ENCODE measurements around the gene UGT1A8.
"Not testable (repeated sequence)": the region's sequence is repeated elsewhere in the genome, so short reads cannot be mapped to it uniquely, and the experiment has no call there.

The UGT1A8 gene
- 0 reads per million in 3 donors for total RNA-seq

GRCh38 chr2:233617476-233617875 is at the start of gene UGT1A8:
TSS of gene UGT1A8 (plus strand) at chr2:233617633. CDS start at chr2:233617708, 75 bp downstream.
- not testable (repeated sequence) for DNase-seq; H3K4me3 ChIP-seq (ENCODE audit: insufficient read depth, low read depth, low read length, poor library complexity, severe bottlenecking); H3K36me3 ChIP-seq (ENCODE audit: control insufficient read depth, insufficient read depth, low read length); H3K9me3 ChIP-seq (ENCODE audit: control insufficient read depth, low read length); H3K4me1 ChIP-seq (ENCODE audit: control insufficient read depth, insufficient read depth, low read length, poor library complexity, severe bottlenecking); H3K27ac ChIP-seq (ENCODE audit: insufficient read depth, low read length, poor library complexity, severe bottlenecking); H3K27me3 ChIP-seq (replicated peaks; ENCODE audit: control insufficient read depth, insufficient read depth, low read length, poor library complexity, severe bottlenecking)

GRCh38 chr2:233571001-233571400 is 46.4 kb upstream of the UGT1A8 start:
- no peaks in the 10 kb centered on the region for H3K27me3 ChIP-seq (replicated peaks; ENCODE audit: control insufficient read depth, insufficient read depth, low read length, poor library complexity, severe bottlenecking)
- no peaks in the 10 kb centered on the region for H3K36me3 ChIP-seq (ENCODE audit: control insufficient read depth, insufficient read depth, low read length)
- no peaks in the 10 kb centered on the region for H3K4me1 ChIP-seq (ENCODE audit: control insufficient read depth, insufficient read depth, low read length, poor library complexity, severe bottlenecking)
- H3K9me3 ChIP-seq (ENCODE audit: control insufficient read depth, low read length) = no peaks in the 10 kb centered on the region
- no peak overlapping the region for H3K27ac ChIP-seq (ENCODE audit: insufficient read depth, low read length, poor library complexity, severe bottlenecking)
- no peak overlapping the region for H3K4me3 ChIP-seq (ENCODE audit: insufficient read depth, low read depth, low read length, poor library complexity, severe bottlenecking)
- DNase-seq = no peak

- H3K27me3 ChIP-seq (replicated peaks; ENCODE audit: control insufficient read depth, insufficient read depth, low read length, poor library complexity, severe bottlenecking) = no peaks in the 10 kb centered on the region
- no peaks in the 10 kb centered on the region for H3K9me3 ChIP-seq (ENCODE audit: control insufficient read depth, low read length)
- H3K27ac ChIP-seq (ENCODE audit: insufficient read depth, low read length, poor library complexity, severe bottlenecking) = no peak overlapping the region
Observed at GRCh38 chr2:233571462-233571861, 46.0 kb upstream of the UGT1A8 start.

GRCh38 chr2:233572468-233572867 is 45.0 kb upstream of the UGT1A8 start:
- no peaks in the 10 kb centered on the region for H3K9me3 ChIP-seq (ENCODE audit: control insufficient read depth, low read length)
- H3K27me3 ChIP-seq (replicated peaks; ENCODE audit: control insufficient read depth, insufficient read depth, low read length, poor library complexity, severe bottlenecking) = no peaks in the 10 kb centered on the region
- H3K36me3 ChIP-seq (ENCODE audit: control insufficient read depth, insufficient read depth, low read length) = no peaks in the 10 kb centered on the region
- no peak for DNase-seq
- no peaks in the 10 kb centered on the region for H3K4me1 ChIP-seq (ENCODE audit: control insufficient read depth, insufficient read depth, low read length, poor library complexity, severe bottlenecking)
- H3K27ac ChIP-seq (ENCODE audit: insufficient read depth, low read length, poor library complexity, severe bottlenecking) = no peak overlapping the region
- no peak overlapping the region for H3K4me3 ChIP-seq (ENCODE audit: insufficient read depth, low read depth, low read length, poor library complexity, severe bottlenecking)

More at GRCh38 chr2:233571462-233571861, 46.0 kb upstream of the UGT1A8 start:
- DNase-seq = no peak
- no peaks in the 10 kb centered on the region for H3K4me1 ChIP-seq (ENCODE audit: control insufficient read depth, insufficient read depth, low read length, poor library complexity, severe bottlenecking)
- H3K4me3 ChIP-seq (ENCODE audit: insufficient read depth, low read depth, low read length, poor library complexity, severe bottlenecking) = no peak overlapping the region
- H3K36me3 ChIP-seq (ENCODE audit: control insufficient read depth, insufficient read depth, low read length) = no peaks in the 10 kb centered on the region

- not testable (repeated sequence) for H3K4me1 ChIP-seq (ENCODE audit: control insufficient read depth, insufficient read depth, low read length, poor library complexity, severe bottlenecking); H3K27me3 ChIP-seq (replicated peaks; ENCODE audit: control insufficient read depth, insufficient read depth, low read length, poor library complexity, severe bottlenecking); H3K36me3 ChIP-seq (ENCODE audit: control insufficient read depth, insufficient read depth, low read length); DNase-seq; H3K4me3 ChIP-seq (ENCODE audit: insufficient read depth, low read depth, low read length, poor library complexity, severe bottlenecking); H3K9me3 ChIP-seq (ENCODE audit: control insufficient read depth, low read length); H3K27ac ChIP-seq (ENCODE audit: insufficient read depth, low read length, poor library complexity, severe bottlenecking)
Observed at GRCh38 chr2:233577341-233577740, 40.1 kb upstream of the UGT1A8 start.

- DNase-seq; H3K4me1 ChIP-seq (ENCODE audit: control insufficient read depth, insufficient read depth, low read length, poor library complexity, severe bottlenecking); H3K27ac ChIP-seq (ENCODE audit: insufficient read depth, low read length, poor library complexity, severe bottlenecking); H3K9me3 ChIP-seq (ENCODE audit: control insufficient read depth, low read length); H3K4me3 ChIP-seq (ENCODE audit: insufficient read depth, low read depth, low read length, poor library complexity, severe bottlenecking); H3K36me3 ChIP-seq (ENCODE audit: control insufficient read depth, insufficient read depth, low read length); H3K27me3 ChIP-seq (replicated peaks; ENCODE audit: control insufficient read depth, insufficient read depth, low read length, poor library complexity, severe bottlenecking): not testable (repeated sequence)
Observed at GRCh38 chr2:233583217-233583965, 34.0 kb upstream of the UGT1A8 start.

- DNase-seq = no peak
- Histone ChIP-seq H3K4me3 (ENCODE audit: insufficient read depth, low read depth, low read length, poor library complexity, severe bottlenecking) (no peak overlapping the region), H3K4me1 (ENCODE audit: control insufficient read depth, insufficient read depth, low read length, poor library complexity, severe bottlenecking) (no peaks in the 10 kb centered on the region), H3K9me3 (ENCODE audit: control insufficient read depth, low read length) (no peaks in the 10 kb centered on the region), H3K36me3 (ENCODE audit: control insufficient read depth, insufficient read depth, low read length) (no peaks in the 10 kb centered on the region), H3K27ac (ENCODE audit: insufficient read depth, low read length, poor library complexity, severe bottlenecking) (no peak overlapping the region), H3K27me3 (replicated peaks; ENCODE audit: control insufficient read depth, insufficient read depth, low read length, poor library complexity, severe bottlenecking) (no peaks in the 10 kb centered on the region)
Observed at GRCh38 chr2:233584210-233584609, 33.2 kb upstream of the UGT1A8 start.

- Histone ChIP-seq H3K36me3 (ENCODE audit: control insufficient read depth, insufficient read depth, low read length) (no peaks in the 10 kb centered on the region), H3K4me1 (ENCODE audit: control insufficient read depth, insufficient read depth, low read length, poor library complexity, severe bottlenecking) (no peaks in the 10 kb centered on the region), H3K4me3 (ENCODE audit: insufficient read depth, low read depth, low read length, poor library complexity, severe bottlenecking) (no peak overlapping the region)
Observed at GRCh38 chr2:233588400-233588799, 29.0 kb upstream of the UGT1A8 start.

GRCh38 chr2:233592706-233593105 is 24.7 kb upstream of the UGT1A8 start:
- not testable (repeated sequence) for H3K9me3 ChIP-seq (ENCODE audit: control insufficient read depth, low read length); H3K27ac ChIP-seq (ENCODE audit: insufficient read depth, low read length, poor library complexity, severe bottlenecking); H3K4me3 ChIP-seq (ENCODE audit: insufficient read depth, low read depth, low read length, poor library complexity, severe bottlenecking); DNase-seq; H3K27me3 ChIP-seq (replicated peaks; ENCODE audit: control insufficient read depth, insufficient read depth, low read length, poor library complexity, severe bottlenecking); H3K4me1 ChIP-seq (ENCODE audit: control insufficient read depth, insufficient read depth, low read length, poor library complexity, severe bottlenecking); H3K36me3 ChIP-seq (ENCODE audit: control insufficient read depth, insufficient read depth, low read length)

More at GRCh38 chr2:233588400-233588799, 29.0 kb upstream of the UGT1A8 start:
- no peaks in the 10 kb centered on the region for H3K9me3 ChIP-seq (ENCODE audit: control insufficient read depth, low read length)
- H3K27ac ChIP-seq (ENCODE audit: insufficient read depth, low read length, poor library complexity, severe bottlenecking) = no peak overlapping the region
- H3K27me3 ChIP-seq (replicated peaks; ENCODE audit: control insufficient read depth, insufficient read depth, low read length, poor library complexity, severe bottlenecking) = no peaks in the 10 kb centered on the region
- DNase-seq = no peak

GRCh38 chr2:233593201-233593600 is 24.2 kb upstream of the UGT1A8 start:
- H3K27me3 ChIP-seq (replicated peaks; ENCODE audit: control insufficient read depth, insufficient read depth, low read length, poor library complexity, severe bottlenecking) = no peaks in the 10 kb centered on the region
- H3K4me1 ChIP-seq (ENCODE audit: control insufficient read depth, insufficient read depth, low read length, poor library complexity, severe bottlenecking) = no peaks in the 10 kb centered on the region

More at GRCh38 chr2:233593201-233593600, 24.2 kb upstream of the UGT1A8 start:
- H3K9me3 ChIP-seq (ENCODE audit: control insufficient read depth, low read length) = no peaks in the 10 kb centered on the region
- no peak for DNase-seq
- no peak overlapping the region for H3K27ac ChIP-seq (ENCODE audit: insufficient read depth, low read length, poor library complexity, severe bottlenecking)
- no peak overlapping the region for H3K4me3 ChIP-seq (ENCODE audit: insufficient read depth, low read depth, low read length, poor library complexity, severe bottlenecking)
- H3K36me3 ChIP-seq (ENCODE audit: control insufficient read depth, insufficient read depth, low read length) = no peaks in the 10 kb centered on the region

Measured in effector memory CD4-positive, alpha-beta T cell (primary cell).